Kidney (tissue), 14 donors: ENCODE data around the gene MITF. TPM values are rescaled to one million over a fixed set of nuclear protein-coding genes. Genes with fewer than 3 reads are reported as not detected.

Experiments used
- DNase-seq, 5 donors: peaks; one replicate each; pipeline ENCODE4 v3.0.0-alpha.2; 2013 to 2020
- FAIRE-seq: peaks from 2 replicates; lab custom pipeline; 2012; peaks lifted over from hg19 to GRCh38; lab: Jason Lieb, UNC
- H3K27ac ChIP-seq, 2 donors: one replicate each; pipeline ENCODE4 v1.7.0; 2013; ENCODE audit warnings: low read depth in 2 of 2, low read length in 2 of 2, inconsistent platforms in 1 of 2
- H3K27me3 ChIP-seq: one replicate; pipeline ENCODE4 v1.7.1; 2013; ENCODE audit warnings: low read length, inconsistent platforms; ENCODE audit not compliant: control insufficient read depth, insufficient read depth
- H3K36me3 ChIP-seq, 3 donors: one replicate each; pipeline versions ENCODE4 v1.7.0 to v1.7.1; 2013; ENCODE audit warnings: low read length in 3 of 3, control low read depth in 1 of 3, inconsistent platforms in 1 of 3; ENCODE audit not compliant: insufficient read depth in 3 of 3, control insufficient read depth in 2 of 3
- H3K4me1 ChIP-seq, 3 donors: one replicate each; pipeline versions ENCODE4 v1.7.0 to v1.7.1; 2013; ENCODE audit warnings: low read length in 3 of 3, inconsistent platforms in 1 of 3, low read depth in 1 of 3; ENCODE audit not compliant: control insufficient read depth in 2 of 3, insufficient read depth in 2 of 3
- H3K4me3 ChIP-seq, 3 donors: one replicate each; pipeline versions ENCODE4 v1.7.0 to v1.8.1; 2013; ENCODE audit warnings: low read length in 3 of 3, control low read depth in 1 of 3, inconsistent platforms in 1 of 3
- H3K9ac ChIP-seq, 3 donors: one replicate each; pipeline versions ENCODE4 v1.7.0 to v1.7.1; 2013; ENCODE audit warnings: low read length in 3 of 3, control low read depth in 1 of 3, inconsistent platforms in 1 of 3
- H3K9me3 ChIP-seq, 3 donors: one replicate each; pipeline versions ENCODE4 v1.7.0 to v1.7.1; 2013; ENCODE audit warnings: low read length in 3 of 3, control low read depth in 1 of 3, inconsistent platforms in 1 of 3; ENCODE audit not compliant: control insufficient read depth in 2 of 3, insufficient read depth in 1 of 3
- intact Hi-C: fragments of 100-400 bp; cut with DNase I; formaldehyde crosslinking; loops from one replicate; pipeline ENCODE4 v1.11.1; 2022
- polyA plus RNA-seq: library from polyadenylated mRNA; stranded (reverse); fragments of 350-450 nt; fragmentation: Illumina TruSeq; extraction: RNeasy Lipid Tissue Mini Kit (QIAGEN cat#74804); gene quantifications from one replicate; pipeline ENCODE4 v1.2.3, GENCODE V29; 2014; ENCODE audit warnings: low read depth, low replicate concordance; ENCODE audit not compliant: insufficient read depth
- total RNA-seq: library from RNA; stranded (reverse); fragmentation: NEBNext Ultra II Directional; extraction: Animal tissue kit (Norgen Biotek cat#: 25700); gene quantifications from one replicate; pipeline ENCODE4 v1.2.1, GENCODE V29; 2021
- TF ChIP-seq, protein P1 (sequence below): IDR thresholded peaks from 3 replicates; pipeline ENCODE4 v1.5.1; 2012; ENCODE audit warnings: mild to moderate bottlenecking, moderate library complexity, borderline replicate concordance; ENCODE audit not compliant: insufficient read depth; ENCODE audit errors: extremely low read depth
- donor health status: control.
- donor health status: control.
- donor health status: control.
- donor health status: control.
- donor health status: control.
- donor health status: DM: yes; HTN: yes; CAD: no.
- donor health status: Normal renal cell carcinoma (clear cell type).

MITF gene
- total and polyA plus RNA-seq, 2 donors from 2014 or later: 14.1 to 52.6 TPM

DNA sequence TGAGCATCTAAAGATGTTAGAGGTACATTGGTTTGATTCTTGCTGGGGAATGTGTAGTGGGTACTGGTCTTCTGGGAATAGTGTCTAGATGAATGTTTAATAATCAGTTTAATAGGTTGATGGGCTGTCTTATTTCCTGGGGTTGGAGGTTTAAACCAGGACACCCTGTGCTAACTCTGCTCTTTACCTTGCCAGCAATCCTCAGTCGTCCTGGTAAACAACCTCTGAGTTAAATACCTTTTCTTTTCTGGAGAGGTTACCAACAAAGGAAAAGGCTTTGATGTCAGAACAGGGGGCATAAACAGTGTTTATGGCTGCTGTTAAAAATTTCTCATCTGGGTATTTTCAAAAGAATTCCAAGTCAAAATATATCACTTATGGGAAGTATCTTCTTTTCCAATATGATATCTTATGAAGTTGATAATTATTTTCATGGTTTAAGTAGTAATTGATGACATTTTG, 23.5 kb downstream of the MITF start:
- TF ChIP-seq, protein P1, sequence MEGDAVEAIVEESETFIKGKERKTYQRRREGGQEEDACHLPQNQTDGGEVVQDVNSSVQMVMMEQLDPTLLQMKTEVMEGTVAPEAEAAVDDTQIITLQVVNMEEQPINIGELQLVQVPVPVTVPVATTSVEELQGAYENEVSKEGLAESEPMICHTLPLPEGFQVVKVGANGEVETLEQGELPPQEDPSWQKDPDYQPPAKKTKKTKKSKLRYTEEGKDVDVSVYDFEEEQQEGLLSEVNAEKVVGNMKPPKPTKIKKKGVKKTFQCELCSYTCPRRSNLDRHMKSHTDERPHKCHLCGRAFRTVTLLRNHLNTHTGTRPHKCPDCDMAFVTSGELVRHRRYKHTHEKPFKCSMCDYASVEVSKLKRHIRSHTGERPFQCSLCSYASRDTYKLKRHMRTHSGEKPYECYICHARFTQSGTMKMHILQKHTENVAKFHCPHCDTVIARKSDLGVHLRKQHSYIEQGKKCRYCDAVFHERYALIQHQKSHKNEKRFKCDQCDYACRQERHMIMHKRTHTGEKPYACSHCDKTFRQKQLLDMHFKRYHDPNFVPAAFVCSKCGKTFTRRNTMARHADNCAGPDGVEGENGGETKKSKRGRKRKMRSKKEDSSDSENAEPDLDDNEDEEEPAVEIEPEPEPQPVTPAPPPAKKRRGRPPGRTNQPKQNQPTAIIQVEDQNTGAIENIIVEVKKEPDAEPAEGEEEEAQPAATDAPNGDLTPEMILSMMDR: no peak
- H3K27ac ChIP-seq: peak overlapping the region in 1 of 2 donors; percentile 60
- H3K4me3 ChIP-seq: no peak overlapping the region
- no peak overlapping the region for H3K9ac ChIP-seq
- peaks cover 0 to 32% (median 24%) of the 10 kb centered on the region in 3 donors for H3K4me1 ChIP-seq
- no peaks in the 10 kb centered on the region for H3K9me3 ChIP-seq
- DNase-seq (no peak), FAIRE-seq (no peak)
- H3K36me3 ChIP-seq: no peaks in the 10 kb centered on the region
- intact Hi-C loops: no loop called here
- no peaks in the 10 kb centered on the region for H3K27me3 ChIP-seq

DNA sequence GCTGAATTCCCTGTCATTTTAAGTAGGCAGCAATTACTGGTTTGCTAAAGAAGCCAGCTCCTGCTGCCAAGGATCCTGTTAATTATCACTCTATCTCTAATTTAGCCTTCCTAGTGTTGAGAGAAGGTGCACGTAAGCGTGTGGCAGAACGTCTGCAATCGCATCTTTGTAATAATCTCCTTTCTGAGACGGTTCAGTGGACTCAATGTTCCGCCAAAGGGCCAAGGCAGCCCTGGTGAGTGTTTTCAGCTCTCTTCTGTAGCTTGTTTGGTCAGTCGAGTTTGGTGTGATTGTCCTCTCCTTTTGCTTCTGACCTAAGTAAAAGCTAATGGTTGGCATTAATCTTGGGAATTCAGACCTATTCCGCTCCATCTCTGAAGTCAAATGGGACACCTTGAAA, 24.2 kb downstream of the MITF start:
- intact Hi-C loops: no loop called here
- TF ChIP-seq, protein P1: no peak
- Histone ChIP-seq H3K4me3 (peak overlapping the region in 2 of 3 donors; percentile 26 to 43), H3K36me3 (no peaks in the 10 kb centered on the region), H3K4me1 (peaks cover 0 to 38% (median 27%) of the 10 kb centered on the region in 3 donors), H3K27me3 (no peaks in the 10 kb centered on the region), H3K9ac (peak overlapping the region in 1 of 3 donors; percentile 17), H3K9me3 (no peaks in the 10 kb centered on the region), H3K27ac (peak overlapping the region; percentile 60 to 74)
- FAIRE-seq: no peak
- DNase-seq: peak in 1 of 5 donors; percentile 38

DNA sequence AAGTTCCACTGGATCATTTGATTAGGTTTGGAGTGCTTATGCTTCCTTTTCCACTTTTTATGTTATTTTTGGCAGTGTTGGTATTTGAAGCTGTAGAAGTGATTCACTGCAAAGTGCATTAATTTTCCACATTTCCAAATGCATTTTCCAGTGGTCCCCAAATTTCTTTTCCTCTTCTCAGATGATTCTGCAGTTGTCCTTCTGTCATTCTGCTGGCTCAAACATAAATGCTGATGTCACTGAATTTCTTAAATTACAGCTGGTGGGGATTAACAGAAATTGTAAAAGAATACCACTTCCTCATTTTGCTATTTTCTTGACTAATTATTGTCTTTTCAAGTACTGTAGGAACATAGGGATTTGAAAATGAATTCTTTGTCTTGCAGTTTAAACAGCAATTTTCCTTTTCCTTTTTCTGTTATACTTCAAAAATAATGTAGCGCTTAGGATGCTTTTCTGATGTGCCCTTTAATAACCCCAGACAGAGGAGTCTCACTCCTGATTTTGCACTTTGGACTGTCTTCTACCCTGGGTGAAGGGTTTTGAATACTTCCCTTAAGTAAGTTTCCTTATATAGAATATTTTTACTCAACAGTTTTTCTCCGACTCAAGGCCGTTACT, 25.0 kb downstream of the MITF start:
- TF ChIP-seq, protein P1: no peak
- peak overlapping the region in 2 of 3 donors; percentile 28 to 43 for H3K4me3 ChIP-seq
- no peaks in the 10 kb centered on the region for H3K36me3 ChIP-seq
- no peaks in the 10 kb centered on the region for H3K27me3 ChIP-seq
- intact Hi-C loops: no loop called here
- DNase-seq: peak in 1 of 5 donors; percentile 17
- peak overlapping the region in 1 of 3 donors; percentile 4 for H3K9ac ChIP-seq
- H3K27ac ChIP-seq: peak overlapping the region; percentile 71 to 74
- peak; percentile 30 for FAIRE-seq
- H3K9me3 ChIP-seq: no peaks in the 10 kb centered on the region
- peaks cover 0 to 38% (median 27%) of the 10 kb centered on the region in 3 donors for H3K4me1 ChIP-seq
